Upper lobe of right lung (tissue), 1 donor: ENCODE results near the gene LCMT1. TPM values are rescaled to one million over a fixed set of nuclear protein-coding genes. Genes with fewer than 3 reads are reported as not detected.
"Not testable (repeated sequence)": the region's sequence is repeated elsewhere in the genome, so short reads cannot be mapped to it uniquely, and the experiment has no call there.

Experiments
- ATAC-seq: fragments of 200-7000 bp; cut with Tn5 transposase; one replicate; pipeline ENCODE4 v1.9.1; 2020; ENCODE audit warnings: mild to moderate bottlenecking, moderate library complexity
- DNase-seq: peaks from one replicate; pipeline ENCODE4 v3.0.0-alpha.2; 2020
- H3K27ac ChIP-seq: fragments of 200-600 bp; one replicate; pipeline ENCODE4 v1.8.0; 2022
- H3K27me3 ChIP-seq: fragments of 200-600 bp; one replicate; pipeline ENCODE4 v1.8.0; 2022; ENCODE audit warnings: mild to moderate bottlenecking
- H3K36me3 ChIP-seq: fragments of 200-600 bp; one replicate; pipeline ENCODE4 v1.8.0; 2022
- H3K4me1 ChIP-seq: fragments of 200-600 bp; one replicate; pipeline ENCODE4 v1.8.0; 2022
- H3K4me3 ChIP-seq: fragments of 200-600 bp; one replicate; pipeline ENCODE4 v1.8.0; 2022; ENCODE audit warnings: mild to moderate bottlenecking
- H3K9me3 ChIP-seq: fragments of 200-600 bp; one replicate; pipeline ENCODE4 v1.8.0; 2022
- intact Hi-C: fragments of 100-400 bp; cut with DNase I; formaldehyde crosslinking; loops from one replicate; pipeline ENCODE4 v1.11.0; 2022
- total RNA-seq: library from RNA; stranded (reverse); fragmentation: NEBNext Ultra II Directional; extraction: Animal tissue kit (Norgen Biotek cat#: 25700); gene quantifications from one replicate; pipeline ENCODE4 v1.2.1, GENCODE V29; 2021
- TF ChIP-seq, protein P1 (sequence below): fragments of 200-600 bp; IDR thresholded peaks from one replicate; pipeline ENCODE4 v1.8.0; 2022; ENCODE audit warnings: antibody characterized with exemption
- donor health status: DM: no; HTN: yes; CAD: no; lungs with severe emphysema.

Gene LCMT1
- total RNA-seq, 1 donor from 2014 or later, result 31.7 TPM

DNA sequence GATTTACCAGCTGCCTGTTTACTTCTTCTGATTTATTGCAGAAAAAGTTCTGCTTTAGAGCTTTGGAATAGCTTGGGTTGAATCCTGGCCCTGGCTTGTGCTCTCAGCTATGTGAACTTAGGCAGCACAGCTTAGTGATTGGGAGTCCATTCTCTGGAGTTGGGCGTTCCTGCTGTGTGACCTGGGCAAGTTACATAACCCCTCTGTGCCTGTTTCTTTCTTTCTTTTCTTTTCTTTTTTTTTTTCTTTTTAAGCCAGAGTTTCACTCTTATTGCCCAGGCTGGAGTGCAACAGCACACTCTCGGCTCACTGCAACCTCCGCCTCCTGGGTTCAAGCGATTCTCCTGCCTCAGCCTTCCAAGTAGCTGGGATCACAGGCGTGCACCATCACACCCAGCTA is 53.7 kb downstream of the LCMT1 start:
- no peak for DNase-seq
- intact Hi-C loops, result no loop called here
- Histone ChIP-seq H3K36me3 (peaks cover 89% of the 10 kb centered on the region), H3K27ac (no peak overlapping the region), H3K9me3 (no peaks in the 10 kb centered on the region), H3K27me3 (no peaks in the 10 kb centered on the region), H3K4me3 (no peak overlapping the region), H3K4me1 (no peaks in the 10 kb centered on the region)
- no peak for ATAC-seq
- TF ChIP-seq, protein P1, sequence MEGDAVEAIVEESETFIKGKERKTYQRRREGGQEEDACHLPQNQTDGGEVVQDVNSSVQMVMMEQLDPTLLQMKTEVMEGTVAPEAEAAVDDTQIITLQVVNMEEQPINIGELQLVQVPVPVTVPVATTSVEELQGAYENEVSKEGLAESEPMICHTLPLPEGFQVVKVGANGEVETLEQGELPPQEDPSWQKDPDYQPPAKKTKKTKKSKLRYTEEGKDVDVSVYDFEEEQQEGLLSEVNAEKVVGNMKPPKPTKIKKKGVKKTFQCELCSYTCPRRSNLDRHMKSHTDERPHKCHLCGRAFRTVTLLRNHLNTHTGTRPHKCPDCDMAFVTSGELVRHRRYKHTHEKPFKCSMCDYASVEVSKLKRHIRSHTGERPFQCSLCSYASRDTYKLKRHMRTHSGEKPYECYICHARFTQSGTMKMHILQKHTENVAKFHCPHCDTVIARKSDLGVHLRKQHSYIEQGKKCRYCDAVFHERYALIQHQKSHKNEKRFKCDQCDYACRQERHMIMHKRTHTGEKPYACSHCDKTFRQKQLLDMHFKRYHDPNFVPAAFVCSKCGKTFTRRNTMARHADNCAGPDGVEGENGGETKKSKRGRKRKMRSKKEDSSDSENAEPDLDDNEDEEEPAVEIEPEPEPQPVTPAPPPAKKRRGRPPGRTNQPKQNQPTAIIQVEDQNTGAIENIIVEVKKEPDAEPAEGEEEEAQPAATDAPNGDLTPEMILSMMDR, result no peak

DNA sequence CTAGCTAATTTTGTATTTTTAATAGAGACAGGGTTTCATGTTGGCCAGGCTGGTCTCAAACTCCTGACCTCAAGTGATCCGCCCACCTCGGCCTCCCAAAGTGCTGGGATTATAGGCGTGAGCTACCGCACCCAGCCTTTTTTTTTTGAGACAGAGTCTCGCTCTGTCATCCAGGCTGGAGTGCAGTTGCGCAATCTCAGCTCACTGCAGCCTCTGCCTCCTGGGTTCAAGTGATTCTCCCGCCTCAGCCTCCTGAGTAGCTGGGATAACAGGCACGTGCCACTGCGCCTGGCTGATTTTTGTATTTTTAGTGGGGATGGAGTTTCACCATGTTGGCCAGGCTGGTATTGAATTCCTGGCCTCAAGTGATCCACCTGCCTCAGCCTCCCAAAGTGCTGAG is 56.4 kb downstream of the LCMT1 start:
- H3K9me3 ChIP-seq, H3K27ac ChIP-seq, H3K27me3 ChIP-seq, DNase-seq, H3K4me3 ChIP-seq, ATAC-seq, H3K4me1 ChIP-seq, intact Hi-C loops: not testable (repeated sequence)
- peaks cover 91% of the 10 kb centered on the region for H3K36me3 ChIP-seq

- TF ChIP-seq, protein P1, result no peak
- Histone ChIP-seq H3K4me1 (no peaks in the 10 kb centered on the region), H3K36me3 (peaks cover 92% of the 10 kb centered on the region), H3K9me3 (no peaks in the 10 kb centered on the region), H3K27me3 (no peaks in the 10 kb centered on the region), H3K4me3 (no peak overlapping the region), H3K27ac (no peak overlapping the region)
- ATAC-seq (no peak), DNase-seq (no peak)
- intact Hi-C loops, result no loop called here
Observed at GRCh38 chr16:25171390-25171789, 59.8 kb downstream of the LCMT1 start.

- Histone ChIP-seq H3K9me3 (no peaks in the 10 kb centered on the region), H3K36me3 (peaks cover 83% of the 10 kb centered on the region), H3K27me3 (no peaks in the 10 kb centered on the region), H3K27ac (no peak overlapping the region), H3K4me1 (no peaks in the 10 kb centered on the region), H3K4me3 (no peak overlapping the region)
- ATAC-seq (no peak), DNase-seq (no peak)
- TF ChIP-seq, protein P1, result no peak
- intact Hi-C loops, result no loop called here
Observed at GRCh38 chr16:25172831-25173230, 61.3 kb downstream of the LCMT1 start.

- TF ChIP-seq, protein P1, result no peak
- intact Hi-C loops, result no loop called here
- Histone ChIP-seq H3K4me1 (no peaks in the 10 kb centered on the region), H3K27me3 (no peaks in the 10 kb centered on the region), H3K36me3 (peaks cover 77% of the 10 kb centered on the region), H3K9me3 (no peaks in the 10 kb centered on the region), H3K27ac (no peak overlapping the region), H3K4me3 (no peak overlapping the region)
- no peak for ATAC-seq
- no peak for DNase-seq
Observed at GRCh38 chr16:25174285-25174684, 62.7 kb downstream of the LCMT1 start.

DNA sequence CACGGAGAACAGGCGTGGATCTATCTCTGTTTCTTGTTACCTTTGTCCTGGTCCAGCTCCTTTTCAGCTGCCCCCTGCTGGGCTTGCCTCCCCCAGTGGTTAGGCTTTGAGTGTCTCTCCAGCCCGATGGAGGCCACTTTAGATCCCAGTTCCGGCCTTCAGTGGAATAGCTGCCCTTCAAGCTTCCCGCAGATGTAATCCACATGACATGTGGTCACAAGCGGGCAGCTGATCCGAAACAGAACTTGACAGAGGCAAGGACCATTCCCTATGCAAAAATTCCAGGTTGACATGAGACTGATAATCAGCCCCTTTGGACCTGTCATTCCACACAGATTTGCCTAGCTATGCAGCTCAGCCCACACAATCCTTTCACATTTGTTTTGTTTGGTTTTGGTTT is 64.6 kb downstream of the LCMT1 start:
- peak; percentile 36 for DNase-seq
- no peaks in the 10 kb centered on the region for H3K27me3 ChIP-seq
- intact Hi-C loops, result no loop called here
- no peaks in the 10 kb centered on the region for H3K4me1 ChIP-seq
- H3K4me3 ChIP-seq, result no peak overlapping the region
- no peaks in the 10 kb centered on the region for H3K9me3 ChIP-seq
- no peak for ATAC-seq
- peaks cover 58% of the 10 kb centered on the region for H3K36me3 ChIP-seq
- TF ChIP-seq, protein P1, result no peak
- no peak overlapping the region for H3K27ac ChIP-seq
